Neuronal stem cell (in vitro differentiated cells): ENCODE data around the gene ANGPTL2.

Experiments
- DNase-seq: peaks from one replicate; pipeline ENCODE4 v3.0.0-alpha.2; 2013; ENCODE audit warnings: low spot score
- H2AFZ ChIP-seq: one replicate; pipeline ENCODE4 v1.6.1; 2013; ENCODE audit warnings: mild to moderate bottlenecking, low read length, inconsistent platforms
- H2AK5ac ChIP-seq: 2 replicates; pipeline ENCODE4 v1.6.1; 2013; ENCODE audit warnings: low read depth, mild to moderate bottlenecking, inconsistent platforms, low read length, moderate library complexity, mixed read lengths
- H2BK120ac ChIP-seq: 2 replicates; pipeline ENCODE4 v1.6.1; 2013; ENCODE audit warnings: low read depth, mild to moderate bottlenecking, inconsistent platforms, low read length, moderate library complexity, mixed read lengths
- H2BK12ac ChIP-seq: one replicate; pipeline ENCODE4 v1.6.1; 2013; ENCODE audit warnings: low read length, inconsistent platforms
- H2BK15ac ChIP-seq: 2 replicates; pipeline ENCODE4 v1.6.1; 2013; ENCODE audit warnings: mild to moderate bottlenecking, low read length, inconsistent platforms, mixed read lengths
- H2BK5ac ChIP-seq: one replicate; pipeline ENCODE4 v1.6.1; 2013; ENCODE audit warnings: inconsistent platforms, mild to moderate bottlenecking, low read length, moderate library complexity
- H3K14ac ChIP-seq: one replicate; pipeline ENCODE4 v1.6.1; 2013; ENCODE audit warnings: low read length, inconsistent platforms
- H3K18ac ChIP-seq: 2 replicates; pipeline ENCODE4 v1.6.1; 2013; ENCODE audit warnings: low read length, inconsistent platforms
- H3K23ac ChIP-seq: 2 replicates; pipeline ENCODE4 v1.6.1; 2013; ENCODE audit warnings: low read depth, mild to moderate bottlenecking, mixed read lengths, low read length, inconsistent platforms; ENCODE audit not compliant: poor library complexity
- H3K27ac ChIP-seq: replicated peaks from 3 replicates; pipeline ENCODE4 v1.5.1; 2013; ENCODE audit warnings: low read length, inconsistent platforms
- H3K27me3 ChIP-seq, 3 experiments: 2 replicates each; pipeline ENCODE4 v1.6.1; 2013; ENCODE audit warnings: low read length in 3 of 3, mild to moderate bottlenecking in 2 of 3, inconsistent platforms in 1 of 3, low read depth in 1 of 3, mixed read lengths in 1 of 3, moderate library complexity in 1 of 3; ENCODE audit not compliant: control insufficient read depth in 3 of 3, insufficient read depth in 3 of 3
- H3K36me3 ChIP-seq, 2 donors: replicated peaks in 1 of 2; 2 replicates each; pipeline ENCODE4 v1.6.1; 2013; ENCODE audit warnings: low read length in 2 of 2; ENCODE audit not compliant: control insufficient read depth in 2 of 2, insufficient read depth in 2 of 2
- H3K4ac ChIP-seq: 2 replicates; pipeline ENCODE4 v1.6.1; 2013; ENCODE audit warnings: inconsistent platforms, mild to moderate bottlenecking, low read length, moderate library complexity
- H3K4me1 ChIP-seq, 2 donors: 1 replicate in 1 of 2; 2 replicates in 1 of 2; pipeline ENCODE4 v1.6.1; 2013; ENCODE audit warnings: low read length in 2 of 2, low read depth in 1 of 2; ENCODE audit not compliant: control insufficient read depth in 2 of 2, insufficient read depth in 1 of 2
- H3K4me2 ChIP-seq: one replicate; pipeline ENCODE4 v1.6.1; 2013; ENCODE audit warnings: mild to moderate bottlenecking, low read length, inconsistent platforms; ENCODE audit not compliant: insufficient read depth, poor library complexity, severe bottlenecking
- H3K4me3 ChIP-seq, 2 donors: 2 replicates each; pipeline ENCODE4 v1.5.1; 2013; ENCODE audit warnings: low read length in 2 of 2, mild to moderate bottlenecking in 2 of 2, inconsistent platforms in 1 of 2, moderate library complexity in 1 of 2
- H3K79me1 ChIP-seq: one replicate; pipeline ENCODE4 v1.6.1; 2013; ENCODE audit warnings: low read depth, mild to moderate bottlenecking, inconsistent platforms, low read length, moderate library complexity
- H3K9ac ChIP-seq: one replicate; pipeline ENCODE4 v1.6.1; 2013; ENCODE audit warnings: mild to moderate bottlenecking, low read depth, low read length, inconsistent platforms; ENCODE audit not compliant: poor library complexity
- H3K9me3 ChIP-seq, 2 donors: replicated peaks in 1 of 2; 2 replicates each; pipeline versions ENCODE3 to v1.6.1; 2013; ENCODE audit warnings: low read length in 2 of 2, mild to moderate bottlenecking in 2 of 2, inconsistent platforms in 1 of 2, low read depth in 1 of 2, mixed read lengths in 1 of 2, moderate library complexity in 1 of 2; ENCODE audit not compliant: control insufficient read depth in 2 of 2, insufficient read depth in 1 of 2
- H4K8ac ChIP-seq: one replicate; pipeline ENCODE4 v1.6.1; 2013; ENCODE audit warnings: low read depth, mild to moderate bottlenecking, inconsistent platforms, low read length, moderate library complexity
- H4K91ac ChIP-seq: one replicate; pipeline ENCODE4 v1.6.1; 2013; ENCODE audit warnings: low read length, low read depth, mild to moderate bottlenecking, inconsistent platforms; ENCODE audit not compliant: poor library complexity
- WGBS, 2 donors: extraction: QIAGEN DNeasy Blood & Tissue Kit; methylation state at CpG; one replicate each; pipeline ENCODE4 v1.1.7; 2013; ENCODE audit warnings: missing lambda C conversion rate in 2 of 2, mixed read lengths in 1 of 2; ENCODE audit not compliant: insufficient read length in 2 of 2, insufficient replicate concordance in 1 of 2; ENCODE audit errors: extremely low coverage in 2 of 2; 5-methylcytosine and 5-hydroxymethylcytosine counted together

The ANGPTL2 gene

GRCh38 chr9:127090341-127090985 is 32.0 kb downstream of the ANGPTL2 start:
- Histone ChIP-seq H2BK15ac (no peak overlapping the region), H2BK12ac (no peak overlapping the region), H3K4me2 (no peak overlapping the region), H3K14ac (no peak overlapping the region), H2BK5ac (no peak overlapping the region), H4K8ac (no peak overlapping the region), H4K91ac (no peak overlapping the region), H3K23ac (no peak overlapping the region), H3K27me3 (no peaks in the 10 kb centered on the region), H3K4ac (no peak overlapping the region), H3K36me3 (peaks cover 12 to 28% of the 10 kb centered on the region in 2 donors), H3K4me3 (no peak overlapping the region), H3K4me1 (no peaks in the 10 kb centered on the region), H3K18ac (no peak overlapping the region), H2AFZ (no peak overlapping the region), H2BK120ac (no peak overlapping the region), H3K27ac (no peak overlapping the region), H2AK5ac (no peak overlapping the region), H3K9me3 (no peaks in the 10 kb centered on the region), H3K79me1 (no peaks in the 10 kb centered on the region), H3K9ac (no peak overlapping the region)
- no CpG with 5 or more reads among the region's 6 CpGs for WGBS, 2 donors
- DNase-seq = no peak

GRCh38 chr9:127089631-127090081 is 32.8 kb downstream of the ANGPTL2 start:
- no peaks in the 10 kb centered on the region for H3K9me3 ChIP-seq
- H3K27ac ChIP-seq = no peak overlapping the region
- H3K18ac ChIP-seq = peak overlapping the region; percentile 21
- H2BK5ac ChIP-seq = no peak overlapping the region
- peak overlapping the region; percentile 57 for H3K23ac ChIP-seq
- H4K91ac ChIP-seq = no peak overlapping the region
- H4K8ac ChIP-seq = no peak overlapping the region
- no peak for DNase-seq
- WGBS, 2 donors = no CpG with 5 or more reads among the region's 6 CpGs
- no peak overlapping the region for H2BK120ac ChIP-seq
- H3K36me3 ChIP-seq = peaks cover 12 to 28% of the 10 kb centered on the region in 2 donors
- H3K4me2 ChIP-seq = no peak overlapping the region
- no peak overlapping the region for H3K4me3 ChIP-seq
- no peak overlapping the region for H2BK15ac ChIP-seq
- H3K4me1 ChIP-seq = no peaks in the 10 kb centered on the region
- H3K27me3 ChIP-seq = no peaks in the 10 kb centered on the region
- H3K79me1 ChIP-seq = no peaks in the 10 kb centered on the region
- no peak overlapping the region for H3K4ac ChIP-seq
- peak overlapping the region; percentile 27 for H3K14ac ChIP-seq
- H3K9ac ChIP-seq = no peak overlapping the region
- no peak overlapping the region for H2AK5ac ChIP-seq
- no peak overlapping the region for H2BK12ac ChIP-seq
- no peak overlapping the region for H2AFZ ChIP-seq

- H3K9me3 ChIP-seq = no peaks in the 10 kb centered on the region
- H3K14ac ChIP-seq = no peak overlapping the region
- H3K27me3 ChIP-seq = no peaks in the 10 kb centered on the region
- WGBS, 2 donors = no CpG with 5 or more reads among the region's 27 CpGs
- no peak overlapping the region for H3K4me3 ChIP-seq
- H3K79me1 ChIP-seq = no peaks in the 10 kb centered on the region
- no peak overlapping the region for H4K8ac ChIP-seq
- no peak overlapping the region for H2AK5ac ChIP-seq
- H3K23ac ChIP-seq = no peak overlapping the region
- no peak overlapping the region for H2BK15ac ChIP-seq
- H3K9ac ChIP-seq = no peak overlapping the region
- no peak overlapping the region for H4K91ac ChIP-seq
- no peak overlapping the region for H2BK5ac ChIP-seq
- no peaks in the 10 kb centered on the region for H3K4me1 ChIP-seq
- no peak overlapping the region for H3K4me2 ChIP-seq
- no peak overlapping the region for H2BK120ac ChIP-seq
- DNase-seq = no peak
- H2BK12ac ChIP-seq = no peak overlapping the region
- H3K36me3 ChIP-seq = peaks cover 12 to 28% of the 10 kb centered on the region in 2 donors
- H2AFZ ChIP-seq = no peak overlapping the region
- no peak overlapping the region for H3K4ac ChIP-seq
- H3K27ac ChIP-seq = no peak overlapping the region
- no peak overlapping the region for H3K18ac ChIP-seq
Measured at GRCh38 chr9:127088724-127089615, 33.5 kb downstream of the ANGPTL2 start.

- H3K4ac ChIP-seq = no peak overlapping the region
- H3K4me1 ChIP-seq = no peaks in the 10 kb centered on the region
- no peaks in the 10 kb centered on the region for H3K79me1 ChIP-seq
- DNase-seq = no peak
- H3K9ac ChIP-seq = no peak overlapping the region
- no peaks in the 10 kb centered on the region for H3K27me3 ChIP-seq
- H3K4me2 ChIP-seq = no peak overlapping the region
- no peaks in the 10 kb centered on the region for H3K9me3 ChIP-seq
- no peak overlapping the region for H3K27ac ChIP-seq
- no peak overlapping the region for H3K4me3 ChIP-seq
- H2BK12ac ChIP-seq = no peak overlapping the region
- H3K18ac ChIP-seq = no peak overlapping the region
- no peak overlapping the region for H3K23ac ChIP-seq
- H2AFZ ChIP-seq = no peak overlapping the region
- no peak overlapping the region for H2BK15ac ChIP-seq
- H4K91ac ChIP-seq = no peak overlapping the region
- H3K14ac ChIP-seq = no peak overlapping the region
- H2BK5ac ChIP-seq = no peak overlapping the region
- no peak overlapping the region for H4K8ac ChIP-seq
- H3K36me3 ChIP-seq = peaks cover 12 to 26% of the 10 kb centered on the region in 2 donors
- no peak overlapping the region for H2BK120ac ChIP-seq
- no peak overlapping the region for H2AK5ac ChIP-seq
- WGBS, 2 donors = no CpG with 5 or more reads among the region's 8 CpGs
Measured at GRCh38 chr9:127087836-127088235, 34.6 kb downstream of the ANGPTL2 start.
